Fibroblast of pulmonary artery (primary cell): ENCODE measurements around the gene KCNK6.

Experiments
- DNase-seq: peaks from one replicate; pipeline ENCODE4 v3.0.0-alpha.2; 2010; ENCODE audit warnings: low read depth
- H3K4me3 ChIP-seq: replicated peaks from 2 replicates; pipeline ENCODE4 v1.5.1; 2011; ENCODE audit warnings: low read depth, mild to moderate bottlenecking, control low read depth, low read length, moderate library complexity
- TF ChIP-seq, protein P1 (sequence below): IDR thresholded peaks from 2 replicates; pipeline ENCODE4 v1.5.1; 2011; ENCODE audit warnings: mild to moderate bottlenecking, control low read depth, low read length, inconsistent platforms; ENCODE audit errors: missing control alignments

KCNK6 gene

DNA sequence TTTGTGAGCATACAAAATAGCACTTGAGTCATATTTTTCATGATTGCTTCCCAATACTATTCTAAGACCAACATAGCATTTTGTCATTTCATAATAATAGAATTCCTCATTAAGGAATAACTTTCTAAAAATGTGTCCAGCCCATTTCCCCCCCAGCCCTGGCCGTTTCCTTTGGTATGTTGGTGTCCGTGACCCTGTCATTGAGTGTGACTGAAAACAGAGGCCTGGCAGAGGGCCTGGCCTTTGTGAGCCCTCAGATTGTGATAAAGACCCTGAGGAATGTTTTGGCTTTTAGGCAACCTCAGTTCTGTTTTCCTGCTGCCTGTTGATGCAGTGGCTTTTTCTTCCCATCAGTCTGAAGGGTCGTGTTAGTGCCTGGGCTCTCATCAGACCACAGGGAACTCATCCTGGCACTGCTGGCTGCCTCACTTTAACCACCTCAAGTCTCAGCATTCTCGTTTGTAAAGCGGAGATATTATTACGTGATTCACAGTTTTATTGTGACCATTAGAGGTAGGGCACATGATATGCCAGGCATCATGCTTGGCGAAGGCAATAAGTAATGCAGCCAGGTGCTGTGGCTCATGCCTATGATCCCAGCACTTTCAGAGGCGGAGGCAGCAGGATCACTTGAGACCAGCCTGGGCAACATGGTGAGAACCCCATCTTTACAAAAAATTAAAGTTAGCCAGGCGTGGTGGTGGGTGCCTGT, 41.5 kb upstream of the KCNK6 start:
- peak; percentile 87 for DNase-seq
- H3K4me3 ChIP-seq, result no peak overlapping the region
- TF ChIP-seq, protein P1, sequence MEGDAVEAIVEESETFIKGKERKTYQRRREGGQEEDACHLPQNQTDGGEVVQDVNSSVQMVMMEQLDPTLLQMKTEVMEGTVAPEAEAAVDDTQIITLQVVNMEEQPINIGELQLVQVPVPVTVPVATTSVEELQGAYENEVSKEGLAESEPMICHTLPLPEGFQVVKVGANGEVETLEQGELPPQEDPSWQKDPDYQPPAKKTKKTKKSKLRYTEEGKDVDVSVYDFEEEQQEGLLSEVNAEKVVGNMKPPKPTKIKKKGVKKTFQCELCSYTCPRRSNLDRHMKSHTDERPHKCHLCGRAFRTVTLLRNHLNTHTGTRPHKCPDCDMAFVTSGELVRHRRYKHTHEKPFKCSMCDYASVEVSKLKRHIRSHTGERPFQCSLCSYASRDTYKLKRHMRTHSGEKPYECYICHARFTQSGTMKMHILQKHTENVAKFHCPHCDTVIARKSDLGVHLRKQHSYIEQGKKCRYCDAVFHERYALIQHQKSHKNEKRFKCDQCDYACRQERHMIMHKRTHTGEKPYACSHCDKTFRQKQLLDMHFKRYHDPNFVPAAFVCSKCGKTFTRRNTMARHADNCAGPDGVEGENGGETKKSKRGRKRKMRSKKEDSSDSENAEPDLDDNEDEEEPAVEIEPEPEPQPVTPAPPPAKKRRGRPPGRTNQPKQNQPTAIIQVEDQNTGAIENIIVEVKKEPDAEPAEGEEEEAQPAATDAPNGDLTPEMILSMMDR, result no peak

DNA sequence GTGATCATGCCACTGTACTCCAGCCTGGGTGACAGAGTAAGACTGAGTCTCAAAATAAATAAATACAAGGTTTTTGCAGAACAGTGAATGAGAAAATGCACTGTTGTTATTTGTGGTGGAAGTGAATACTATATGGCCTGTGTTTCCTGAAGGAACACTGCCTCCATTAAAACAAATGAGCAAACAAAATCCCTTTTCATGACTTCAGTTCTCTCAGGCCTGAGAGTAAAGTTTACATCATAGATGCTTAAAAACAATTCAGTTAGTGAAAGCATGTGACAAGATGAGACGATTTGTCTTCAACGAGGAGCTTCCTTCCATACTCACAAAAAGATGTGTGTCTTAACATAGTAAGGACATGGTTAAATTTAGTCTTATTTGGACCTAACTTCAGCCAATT, 40.9 kb upstream of the KCNK6 start:
- no peak for DNase-seq
- H3K4me3 ChIP-seq, result no peak overlapping the region
- TF ChIP-seq, protein P1, result no peak

DNA sequence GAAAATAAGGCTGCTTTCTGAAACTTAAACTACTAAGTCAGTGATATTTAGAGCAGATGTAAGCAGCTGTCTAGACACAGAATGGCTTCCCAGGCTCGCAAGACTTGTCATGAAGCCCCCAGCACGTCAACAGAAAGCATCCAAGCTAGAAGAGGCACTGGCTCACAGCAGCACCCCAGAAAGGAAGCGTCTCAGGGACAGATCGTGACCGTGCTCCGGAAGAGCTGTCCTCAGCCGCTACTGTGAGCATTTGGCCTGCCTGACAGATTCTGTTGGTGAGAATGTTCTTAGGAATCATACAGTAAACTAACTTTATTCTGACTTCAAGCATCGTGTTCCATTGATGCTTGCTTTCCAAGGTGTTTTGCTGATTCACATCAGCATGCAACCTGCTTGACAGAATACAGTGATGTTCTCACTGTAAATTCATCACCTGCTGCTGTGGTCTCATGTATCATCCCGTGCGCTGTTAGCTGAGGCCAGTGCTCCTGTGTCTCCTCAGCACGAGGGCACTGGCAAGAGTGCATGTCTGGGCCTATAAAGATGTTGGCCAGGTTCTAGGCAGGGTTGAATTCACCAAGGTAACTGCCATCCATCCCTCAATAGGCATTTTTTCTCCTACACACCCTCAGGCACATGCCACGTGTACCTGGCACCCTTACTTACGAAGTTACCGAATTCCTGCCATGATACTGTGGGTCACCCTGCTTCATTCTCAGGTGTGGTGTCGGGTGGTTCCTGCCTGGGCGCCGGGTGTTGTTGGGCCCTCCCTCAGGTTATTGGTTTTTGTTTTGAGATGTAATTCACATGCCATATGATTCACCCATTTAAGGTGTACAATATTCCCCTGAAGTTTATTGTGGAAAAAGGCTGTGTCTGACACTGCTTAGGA, 39.4 kb upstream of the KCNK6 start:
- no peak for DNase-seq
- TF ChIP-seq, protein P1, result no peak
- H3K4me3 ChIP-seq, result no peak overlapping the region

DNA sequence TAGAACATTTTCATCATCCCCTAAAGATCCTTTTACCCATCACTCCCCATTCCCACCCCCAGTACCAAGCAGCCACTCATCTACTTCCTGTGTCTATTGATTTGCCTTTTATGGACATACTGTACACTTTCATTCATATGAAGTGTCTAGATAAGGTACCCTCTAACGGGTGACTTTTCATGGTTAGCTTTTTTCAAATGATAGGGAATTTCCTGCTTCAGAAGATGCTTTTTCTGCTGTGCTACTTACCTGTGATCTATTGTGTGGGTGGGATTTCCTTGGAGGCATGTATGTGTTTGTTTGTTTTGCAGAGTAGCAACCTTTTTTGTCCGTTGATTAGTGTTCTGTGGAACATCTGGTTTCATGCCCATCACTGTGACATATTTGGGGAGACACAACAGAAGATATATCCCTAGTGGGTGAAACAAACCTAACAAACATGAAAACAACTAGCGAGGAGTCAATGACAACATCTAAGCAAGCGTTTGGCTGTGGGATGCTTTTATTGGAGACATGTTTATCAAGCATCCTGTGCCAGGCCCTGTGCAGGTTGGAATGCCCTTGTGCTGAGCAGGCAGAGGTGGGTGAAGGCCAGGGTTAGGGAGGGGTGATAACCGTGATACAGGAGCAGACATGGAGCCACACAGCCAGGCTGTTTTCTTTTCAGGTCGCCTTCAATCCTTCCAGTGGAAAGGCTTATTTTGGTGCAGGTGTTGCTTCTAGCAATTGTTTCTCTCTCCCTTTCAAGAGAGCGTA, 37.7 kb upstream of the KCNK6 start:
- TF ChIP-seq, protein P1, result no peak
- H3K4me3 ChIP-seq, result no peak overlapping the region
- DNase-seq, result no peak

DNA sequence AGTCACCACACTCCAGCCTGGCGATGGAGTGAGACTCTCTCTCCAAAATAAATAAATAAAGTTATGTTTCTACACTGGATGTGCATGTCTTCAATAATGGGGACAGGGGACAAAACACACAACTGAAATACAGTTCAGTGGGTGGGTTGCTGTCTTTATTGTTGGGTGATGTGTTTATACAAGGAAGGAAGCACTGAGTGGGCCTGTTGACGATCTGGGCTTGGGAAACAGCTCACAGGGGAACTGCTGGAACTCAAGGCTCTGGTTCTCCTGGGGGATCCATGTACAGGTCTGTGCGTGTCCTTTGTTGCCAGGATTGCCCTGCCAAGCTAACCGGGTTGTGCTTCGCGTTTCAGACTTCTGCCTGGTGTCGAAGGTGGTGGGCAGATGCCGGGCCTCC, 36.4 kb upstream of the KCNK6 start:
- no peak for DNase-seq
- no peak overlapping the region for H3K4me3 ChIP-seq
- TF ChIP-seq, protein P1, result no peak

DNA sequence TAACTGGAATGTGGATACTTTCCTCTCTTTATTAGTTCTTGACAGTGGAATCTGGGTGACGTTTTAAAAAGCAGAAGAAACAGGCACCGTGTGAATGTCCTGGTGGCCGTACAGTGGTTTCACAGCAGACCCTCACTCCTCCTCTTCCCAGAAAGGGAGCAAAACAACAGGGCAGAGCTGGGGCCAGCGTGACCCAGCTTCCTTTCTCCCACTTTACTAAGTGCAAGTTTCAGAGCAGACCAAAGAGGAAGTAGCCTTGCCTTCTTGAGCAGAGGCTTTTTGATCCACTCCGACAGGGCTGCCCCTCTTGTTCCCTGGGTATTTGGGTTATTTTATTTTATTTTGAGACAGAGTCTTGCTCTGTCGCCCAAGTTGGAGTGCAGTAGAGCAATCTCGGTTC, 35.2 kb upstream of the KCNK6 start:
- H3K4me3 ChIP-seq, result no peak overlapping the region
- TF ChIP-seq, protein P1, result no peak
- DNase-seq, result no peak
